H1 (cell line): ENCODE data around the gene POLE4.

ENCODE experiments used
- CEBPB ChIP-seq: IDR thresholded peaks from 2 replicates; pipeline ENCODE4 v1.6.1; 2012; ENCODE audit warnings: low read depth, low read length
- CHD2 ChIP-seq: IDR thresholded peaks from 2 replicates; pipeline ENCODE4 v1.6.1; 2012; ENCODE audit warnings: low read length, improper control_type of control experiment
- CTCF ChIP-seq, 3 experiments: IDR thresholded peaks; 1 replicate in 2 of 3; 2 replicates in 1 of 3; pipeline versions ENCODE4 v1.5.1 to v1.6.1; 2011; ENCODE audit warnings: low read length in 3 of 3, mild to moderate bottlenecking in 3 of 3, inconsistent platforms in 2 of 3, low read depth in 1 of 3, moderate library complexity in 1 of 3; ENCODE audit not compliant: insufficient read depth in 1 of 3; ENCODE audit errors: control extremely low read depth in 1 of 3
- EP300 ChIP-seq, 2 experiments: IDR thresholded peaks; 1 replicate in 1 of 2; 2 replicates in 1 of 2; pipeline ENCODE4 v1.6.1; 2011 to 2012; ENCODE audit warnings: low read depth in 2 of 2, low read length in 2 of 2, mild to moderate bottlenecking in 2 of 2, borderline replicate concordance in 1 of 2, inconsistent platforms in 1 of 2, moderate library complexity in 1 of 2
- SIRT6 ChIP-seq: IDR thresholded peaks from one replicate; pipeline ENCODE4 v1.7.1; 2012; ENCODE audit warnings: low read length, inconsistent platforms
- ZNF274 ChIP-seq: IDR thresholded peaks from 2 replicates; pipeline ENCODE4 v1.7.0; 2012; ENCODE audit warnings: low read length, borderline replicate concordance; ENCODE audit errors: extremely low read depth

DNA sequence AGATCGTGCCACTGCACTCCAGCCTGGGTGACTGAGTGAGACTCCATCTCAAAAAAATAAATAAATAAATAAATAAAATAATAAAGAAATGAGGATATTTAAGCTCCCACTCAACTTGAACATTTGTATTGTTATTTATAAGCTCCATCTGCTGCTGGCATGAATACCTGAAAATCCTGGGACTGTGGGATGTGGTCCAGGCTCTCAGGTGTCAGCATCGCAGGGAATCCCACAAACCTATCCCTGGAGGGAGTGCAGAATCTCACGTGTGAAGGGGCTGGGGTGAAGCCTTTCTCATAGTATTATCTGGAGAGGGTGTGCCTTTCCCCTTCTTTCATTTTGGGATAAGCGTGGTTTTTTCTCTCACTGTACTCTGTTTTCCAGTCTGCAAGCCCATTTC, 47.4 kb upstream of the POLE4 start:
- TF ChIP-seq CTCF (IDR thresholded peaks at IDR 0.05; ENCODE audit: control extremely low read depth in 1 of 3, insufficient read depth in 1 of 3, low read depth in 1 of 3, low read length in 3 of 3) (no peak), CHD2 (no peak), SIRT6 (no peak), ZNF274 (no peak), EP300 (IDR thresholded peaks at IDR 0.05; ENCODE audit: borderline replicate concordance in 1 of 2, low read depth in 2 of 2, low read length in 2 of 2) (no peak), CEBPB (no peak)
